HL-60 (cell line): ENCODE results near the gene SPON2.

ENCODE experiments used
- DNase-seq, 2 experiments: peaks; one replicate each; pipeline ENCODE4 v3.0.0-alpha.2; 2010 to 2020; ENCODE audit warnings: low read depth in 1 of 2, low spot score in 1 of 2
- H3K27ac ChIP-seq: fragments of 250-450 bp; sonication (Bioruptor Pico); replicated peaks from 2 replicates; pipeline ENCODE4 v1.5.1; 2020; ENCODE audit warnings: mild to moderate bottlenecking, moderate library complexity
- H3K27me3 ChIP-seq: fragments of 250-450 bp; sonication (Bioruptor Pico); 2 replicates; pipeline ENCODE4 v1.5.1; 2021; ENCODE audit warnings: mild to moderate bottlenecking, moderate library complexity; ENCODE audit not compliant: insufficient read depth, poor library complexity, severe bottlenecking
- H3K4me3 ChIP-seq: replicated peaks from 2 replicates; pipeline ENCODE4 v1.5.1; 2011; ENCODE audit warnings: mild to moderate bottlenecking, control low read depth, low read length; ENCODE audit not compliant: insufficient read depth
- GABPA ChIP-seq: IDR thresholded peaks from 2 replicates; pipeline ENCODE4 v1.6.1; 2012; ENCODE audit warnings: low read depth
- POLR2AphosphoS5 ChIP-seq: IDR thresholded peaks from 2 replicates; pipeline ENCODE4 v1.6.1; 2012; ENCODE audit warnings: low read depth
- REST ChIP-seq: IDR thresholded peaks from 2 replicates; pipeline ENCODE4 v1.6.1; 2012; ENCODE audit warnings: low read depth; ENCODE audit not compliant: insufficient replicate concordance
- SPI1 ChIP-seq: IDR thresholded peaks from 2 replicates; pipeline ENCODE4 v1.6.1; 2012; ENCODE audit warnings: low read depth, mild to moderate bottlenecking, borderline replicate concordance
- TF ChIP-seq, protein P1 (sequence below): IDR thresholded peaks from one replicate; pipeline ENCODE4 v1.5.1; 2011; ENCODE audit warnings: low read length, control low read depth, inconsistent platforms; ENCODE audit not compliant: insufficient read depth

SPON2 gene

DNA sequence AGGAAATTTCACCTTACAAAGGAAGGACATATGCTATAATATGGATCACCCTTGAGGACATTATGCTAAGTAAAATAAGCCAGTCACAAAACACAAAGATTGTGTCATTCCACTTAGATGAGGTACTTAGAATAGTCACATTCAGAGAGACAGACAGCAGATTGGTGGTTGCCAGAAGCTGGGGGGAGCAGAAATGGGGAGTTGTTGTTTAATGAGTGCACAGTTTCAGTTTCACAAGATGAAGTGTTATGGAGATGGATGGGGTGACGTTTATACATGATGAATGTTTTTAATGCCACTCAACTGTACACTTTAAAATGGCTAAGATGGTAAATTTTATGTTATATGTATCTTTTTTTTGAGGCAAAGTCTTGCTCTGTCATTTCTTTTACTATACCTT lies 14.8 kb upstream of the SPON2 start:
- no peak overlapping the region for H3K27ac ChIP-seq

DNA sequence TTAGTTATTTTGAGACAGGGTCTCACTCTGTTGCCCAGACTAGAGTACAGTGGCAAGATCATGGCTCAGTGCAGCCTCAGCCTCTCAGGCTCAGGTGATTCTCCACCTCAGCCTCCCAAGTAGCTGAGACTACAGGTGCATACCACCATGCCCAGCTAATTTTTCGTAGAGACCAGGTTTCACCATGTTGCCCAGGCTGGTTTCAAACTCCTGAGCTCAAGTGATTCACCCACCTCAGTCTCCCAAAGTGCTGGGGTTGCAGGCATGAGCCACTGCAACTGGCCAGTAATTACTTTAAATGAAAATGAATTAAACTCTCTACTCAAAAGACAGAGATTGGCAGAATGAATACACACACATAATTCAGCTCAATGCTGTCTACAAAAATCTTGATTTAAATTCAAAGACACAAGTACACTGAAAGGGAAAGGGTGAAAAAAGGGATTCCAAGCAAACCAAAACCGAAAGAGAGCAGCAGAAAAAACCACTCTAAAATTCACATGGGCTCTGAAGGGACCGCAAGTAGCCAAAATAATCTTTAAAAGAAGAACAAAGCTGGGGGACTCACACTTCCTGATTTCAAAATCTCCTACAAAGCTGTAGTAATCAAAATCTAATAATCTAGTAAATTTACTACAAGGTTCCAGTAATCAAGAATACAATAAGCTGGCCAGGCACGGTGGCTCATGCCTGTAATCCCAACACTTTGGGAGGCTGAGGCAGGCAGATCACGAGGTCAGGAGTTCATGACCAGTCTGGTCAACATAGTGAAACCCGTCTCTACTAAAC lies 11.8 kb upstream of the SPON2 start:
- peak overlapping the region; percentile 3; the same call in 1 of the 2 replicates for H3K4me3 ChIP-seq
- TF ChIP-seq SPI1 = peak; percentile 67; the same call in 1 of the 2 replicates
- no peak for TF ChIP-seq POLR2AphosphoS5
- H3K27ac ChIP-seq = peak overlapping the region; percentile 50
- H3K27me3 ChIP-seq = no peaks in the 10 kb centered on the region
- peak in 1 of 2 experiments; percentile 44 for DNase-seq

More for the DNA sequence above, 14.8 kb upstream of the SPON2 start:
- Histone ChIP-seq H3K4me3 (no peak overlapping the region), H3K27me3 (no peaks in the 10 kb centered on the region)
- no peak for DNase-seq
- TF ChIP-seq SPI1 (no peak), REST (no peak), GABPA (no peak), POLR2AphosphoS5 (no peak)
- TF ChIP-seq, protein P1, sequence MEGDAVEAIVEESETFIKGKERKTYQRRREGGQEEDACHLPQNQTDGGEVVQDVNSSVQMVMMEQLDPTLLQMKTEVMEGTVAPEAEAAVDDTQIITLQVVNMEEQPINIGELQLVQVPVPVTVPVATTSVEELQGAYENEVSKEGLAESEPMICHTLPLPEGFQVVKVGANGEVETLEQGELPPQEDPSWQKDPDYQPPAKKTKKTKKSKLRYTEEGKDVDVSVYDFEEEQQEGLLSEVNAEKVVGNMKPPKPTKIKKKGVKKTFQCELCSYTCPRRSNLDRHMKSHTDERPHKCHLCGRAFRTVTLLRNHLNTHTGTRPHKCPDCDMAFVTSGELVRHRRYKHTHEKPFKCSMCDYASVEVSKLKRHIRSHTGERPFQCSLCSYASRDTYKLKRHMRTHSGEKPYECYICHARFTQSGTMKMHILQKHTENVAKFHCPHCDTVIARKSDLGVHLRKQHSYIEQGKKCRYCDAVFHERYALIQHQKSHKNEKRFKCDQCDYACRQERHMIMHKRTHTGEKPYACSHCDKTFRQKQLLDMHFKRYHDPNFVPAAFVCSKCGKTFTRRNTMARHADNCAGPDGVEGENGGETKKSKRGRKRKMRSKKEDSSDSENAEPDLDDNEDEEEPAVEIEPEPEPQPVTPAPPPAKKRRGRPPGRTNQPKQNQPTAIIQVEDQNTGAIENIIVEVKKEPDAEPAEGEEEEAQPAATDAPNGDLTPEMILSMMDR = no peak

DNA sequence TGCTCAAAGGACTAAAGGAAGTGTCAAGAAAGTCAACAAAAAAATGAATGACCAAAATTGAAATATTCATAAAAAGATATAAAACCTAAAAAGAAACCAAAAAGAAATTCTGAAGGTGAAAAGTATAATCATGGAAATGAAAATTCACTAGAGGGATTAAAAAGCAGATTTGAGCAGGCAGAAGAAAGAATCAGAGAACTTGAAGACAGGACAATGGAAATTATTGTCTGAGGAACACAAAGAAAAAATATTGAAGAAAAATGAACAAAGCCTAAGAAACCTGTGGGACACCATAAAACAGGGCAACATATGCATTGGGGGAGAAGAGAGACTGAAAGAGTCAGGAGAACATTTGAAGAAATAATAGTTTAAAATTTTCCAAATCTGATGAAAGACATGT lies 9.9 kb upstream of the SPON2 start:
- Histone ChIP-seq H3K27me3 (no peaks in the 10 kb centered on the region), H3K4me3 (no peak overlapping the region), H3K27ac (no peak overlapping the region)
- TF ChIP-seq POLR2AphosphoS5 = no peak
- TF ChIP-seq, protein P1 = no peak
- TF ChIP-seq GABPA = no peak
- DNase-seq = no peak

DNA sequence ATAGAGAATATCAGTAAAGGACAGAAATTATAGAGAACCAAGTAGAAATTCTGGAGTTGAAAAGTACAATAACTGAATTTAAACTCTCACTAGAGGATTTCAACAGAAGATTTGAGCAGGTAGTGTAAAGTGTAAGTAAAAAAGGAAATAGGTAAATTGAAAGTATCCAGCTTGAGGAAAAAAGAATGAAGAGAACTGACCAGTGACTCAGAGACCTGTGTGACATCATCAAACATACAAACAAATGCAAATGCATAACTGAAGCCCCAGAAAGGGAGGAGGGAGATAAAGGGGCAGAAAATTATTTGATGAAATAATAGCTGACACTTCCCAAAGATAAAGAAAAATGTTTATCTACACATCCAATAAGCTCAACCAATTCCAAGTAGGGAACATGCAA lies 8.3 kb upstream of the SPON2 start:
- DNase-seq = no peak
- H3K4me3 ChIP-seq = no peak overlapping the region
- no peak overlapping the region for H3K27ac ChIP-seq
- no peaks in the 10 kb centered on the region for H3K27me3 ChIP-seq
- TF ChIP-seq REST (no peak), GABPA (no peak), POLR2AphosphoS5 (no peak), SPI1 (no peak)
- TF ChIP-seq, protein P1 = no peak
